CD14-positive monocyte (primary cell): ENCODE data around the gene PSG2. TPM values are rescaled to one million over a fixed set of nuclear protein-coding genes. Genes with fewer than 3 reads are reported as not detected.
"Not testable (repeated sequence)": the region's sequence is repeated elsewhere in the genome, so short reads cannot be mapped to it uniquely, and the experiment has no call there.

Experiments used
- DNase-seq, 3 donors: peaks; one replicate each; pipeline ENCODE4 v3.0.0-alpha.2; 2011 to 2022
- H2AFZ ChIP-seq: 2 replicates; pipeline ENCODE4 v1.6.0; 2012; ENCODE audit warnings: mild to moderate bottlenecking, low read depth, low read length, inconsistent platforms; ENCODE audit not compliant: insufficient read depth, poor library complexity, severe bottlenecking
- H3K27ac ChIP-seq, 2 donors: 1 replicate in 1 of 2; 2 replicates in 1 of 2; pipeline ENCODE4 v1.5.1; 2012 to 2013; ENCODE audit warnings: low read length in 2 of 2, control low read depth in 1 of 2, inconsistent platforms in 1 of 2, low read depth in 1 of 2, mild to moderate bottlenecking in 1 of 2
- H3K27me3 ChIP-seq, 2 donors: one replicate each; pipeline versions ENCODE4 v1.6.0 to v1.6.1; 2011 to 2013; ENCODE audit warnings: low read length in 2 of 2; ENCODE audit not compliant: control insufficient read depth in 2 of 2, insufficient read depth in 2 of 2
- H3K36me3 ChIP-seq, 2 donors: replicated peaks in 1 of 2; 1 replicate in 1 of 2; 2 replicates in 1 of 2; pipeline versions ENCODE4 v1.5.1 to v1.6.1; 2012 to 2013; ENCODE audit warnings: low read length in 2 of 2, control low read depth in 1 of 2, inconsistent platforms in 1 of 2, mild to moderate bottlenecking in 1 of 2; ENCODE audit not compliant: insufficient read depth in 2 of 2, control insufficient read depth in 1 of 2
- H3K4me1 ChIP-seq, 2 donors: 1 replicate in 1 of 2; 2 replicates in 1 of 2; pipeline versions ENCODE4 v1.5.1 to v1.6.1; 2012 to 2013; ENCODE audit warnings: low read length in 2 of 2, control low read depth in 1 of 2, inconsistent platforms in 1 of 2, mild to moderate bottlenecking in 1 of 2, moderate library complexity in 1 of 2; ENCODE audit not compliant: insufficient read depth in 2 of 2, control insufficient read depth in 1 of 2
- H3K4me2 ChIP-seq: replicated peaks from 2 replicates; pipeline ENCODE3; 2012; ENCODE audit warnings: low read length, moderate library complexity, mild to moderate bottlenecking; ENCODE audit not compliant: poor library complexity, severe bottlenecking; ENCODE audit errors: extremely low read depth
- H3K4me3 ChIP-seq, 3 experiments: fragments of 200-600 bp in 1 of 3; sonication (generic) in 1 of 3; replicated peaks in 1 of 3; 1 replicate in 2 of 3; 2 replicates in 1 of 3; pipeline ENCODE4 v1.5.1; 2011 to 2013; ENCODE audit warnings: low read length in 3 of 3, mild to moderate bottlenecking in 3 of 3, control low read depth in 2 of 3, low read depth in 2 of 3, inconsistent platforms in 1 of 3, moderate library complexity in 1 of 3
- H3K79me2 ChIP-seq: 2 replicates; pipeline ENCODE4 v1.6.0; 2012; ENCODE audit warnings: mild to moderate bottlenecking, control low read depth, inconsistent platforms, low read length, moderate library complexity; ENCODE audit not compliant: insufficient read depth
- H3K9ac ChIP-seq: 2 replicates; pipeline ENCODE4 v1.6.0; 2017; ENCODE audit warnings: low read length, mild to moderate bottlenecking; ENCODE audit not compliant: insufficient read depth, poor library complexity, severe bottlenecking
- H3K9me3 ChIP-seq, 2 donors: replicated peaks in 1 of 2; 1 replicate in 1 of 2; 2 replicates in 1 of 2; pipeline versions ENCODE4 v1.5.1 to v1.6.1; 2012 to 2013; ENCODE audit warnings: low read length in 2 of 2, control low read depth in 1 of 2; ENCODE audit not compliant: control insufficient read depth in 1 of 2, insufficient read depth in 1 of 2
- H4K20me1 ChIP-seq: 2 replicates; pipeline ENCODE4 v1.6.0; 2012; ENCODE audit warnings: mild to moderate bottlenecking, low read length, control low read depth, moderate library complexity; ENCODE audit not compliant: insufficient read depth
- H3K27ac Mint-ChIP-seq, 7 donors: one replicate each; pipeline ENCODE4 v1.8.0; 2020; ENCODE audit warnings: mild to moderate bottlenecking in 7 of 7, mixed read lengths in 7 of 7, moderate library complexity in 6 of 7, inconsistent platforms in 2 of 7
- H3K27me3 Mint-ChIP-seq, 3 donors: one replicate each; pipeline ENCODE4 v1.8.0; 2021 to 2022; ENCODE audit warnings: low read depth in 3 of 3, mild to moderate bottlenecking in 3 of 3, mixed read lengths in 3 of 3, moderate library complexity in 3 of 3, inconsistent platforms in 1 of 3
- H3K36me3 Mint-ChIP-seq, 2 donors: one replicate each; pipeline ENCODE4 v1.8.0; 2020; ENCODE audit warnings: mixed read lengths in 2 of 2, inconsistent platforms in 1 of 2, mild to moderate bottlenecking in 1 of 2
- H3K4me1 Mint-ChIP-seq: one replicate; pipeline ENCODE4 v1.8.0; 2020; ENCODE audit warnings: mild to moderate bottlenecking, mixed read lengths
- H3K4me3 Mint-ChIP-seq, 2 donors: one replicate each; pipeline ENCODE4 v1.8.0; 2020; ENCODE audit warnings: mild to moderate bottlenecking in 2 of 2, mixed read lengths in 2 of 2, moderate library complexity in 1 of 2
- H3K9me3 Mint-ChIP-seq, 7 donors: one replicate each; pipeline ENCODE4 v1.8.0; 2020 to 2022; ENCODE audit warnings: mixed read lengths in 7 of 7, mild to moderate bottlenecking in 6 of 7, moderate library complexity in 6 of 7, inconsistent platforms in 2 of 7
- whole genome bisulfite sequencing: methylation state at CpG from one replicate; pipeline ENCODE4 v1.1.5; 2013; ENCODE audit warnings: missing lambda C conversion rate; ENCODE audit not compliant: insufficient coverage; 5-methylcytosine and 5-hydroxymethylcytosine counted together
- intact Hi-C, 2 donors: fragments of 100-400 bp; cut with micrococcal nuclease; formaldehyde crosslinking; loops; one replicate each; pipeline versions ENCODE4 v1.15.0 to v1.15.1; 2023
- polyA plus RNA-seq, 3 donors: library from polyadenylated mRNA; depleted of rRNA in 1 of 3; unstranded in 2 of 3; stranded (reverse) in 1 of 3; fragments of 300-500 nt in 2 of 3; fragments of >200 nt in 1 of 3; fragmentation: Illumina TruSeq in 2 of 3; gene quantifications; 1 replicate in 2 of 3; 2 replicates in 1 of 3; pipeline ENCODE4 v1.2.3, GENCODE V29; 2012 to 2021

Gene PSG2
- polyA plus RNA-seq, 3 donors, result not detected

DNA sequence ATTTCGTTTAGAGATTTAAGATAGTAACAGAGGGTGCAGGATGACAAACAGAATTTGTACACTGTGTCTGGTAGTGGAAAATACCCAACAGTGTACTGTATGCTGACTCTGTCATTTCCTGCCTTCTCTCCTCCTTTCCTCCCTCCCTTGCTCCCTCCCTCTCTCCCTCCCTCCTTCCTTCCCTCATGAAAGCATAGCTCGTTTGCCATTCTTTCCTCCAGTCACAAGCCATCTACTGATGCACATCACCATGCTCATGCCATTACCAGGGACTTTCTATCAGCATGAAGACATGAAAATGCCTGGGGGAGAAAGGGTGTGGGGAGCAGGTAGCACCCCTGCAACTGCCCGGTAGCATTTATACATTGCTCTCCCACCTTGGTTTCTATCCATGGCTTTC is 37.0 kb upstream of the PSG2 start:
- H3K4me3 ChIP-seq, H3K36me3 ChIP-seq, H3K36me3 Mint-ChIP-seq, H2AFZ ChIP-seq, H3K4me3 Mint-ChIP-seq, DNase-seq, H3K4me1 Mint-ChIP-seq, H3K27me3 Mint-ChIP-seq, H4K20me1 ChIP-seq, H3K9ac ChIP-seq, H3K27ac ChIP-seq, H3K27ac Mint-ChIP-seq, H3K27me3 ChIP-seq, H3K4me1 ChIP-seq, H3K4me2 ChIP-seq, intact Hi-C loops, H3K9me3 ChIP-seq, H3K79me2 ChIP-seq: not testable (repeated sequence)
- 17% methylated on average over 1 of the region's 3 CpGs for WGBS
- peaks cover 6 to 33% (median 13%) of the 10 kb centered on the region in 7 donors for H3K9me3 Mint-ChIP-seq

DNA sequence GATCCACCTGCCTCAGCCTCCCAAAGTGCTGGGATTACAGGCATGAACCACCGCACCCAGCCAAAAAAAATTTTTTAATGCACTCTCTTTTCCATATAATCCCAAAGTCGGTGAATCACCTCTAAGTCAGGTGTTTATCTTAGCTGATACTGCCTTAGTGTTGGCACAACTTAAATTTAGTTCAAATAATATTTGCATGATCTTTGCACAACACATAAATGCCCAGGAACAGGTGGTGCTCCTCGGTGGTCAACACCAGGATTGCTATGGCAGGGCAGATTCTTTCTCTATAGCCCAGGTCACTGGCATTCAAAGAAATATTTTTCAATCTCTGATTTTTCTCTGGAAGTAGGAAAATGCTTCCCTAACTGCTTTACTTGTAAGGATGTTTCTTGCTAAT is 33.9 kb upstream of the PSG2 start:
- H3K4me3 ChIP-seq, DNase-seq, H3K27me3 ChIP-seq, H3K36me3 Mint-ChIP-seq, H3K4me1 Mint-ChIP-seq, H4K20me1 ChIP-seq, H3K36me3 ChIP-seq, H3K27ac Mint-ChIP-seq, H3K79me2 ChIP-seq, H3K4me1 ChIP-seq, H3K4me3 Mint-ChIP-seq, H2AFZ ChIP-seq, H3K27ac ChIP-seq, H3K9me3 ChIP-seq, intact Hi-C loops, H3K4me2 ChIP-seq, H3K9ac ChIP-seq, H3K27me3 Mint-ChIP-seq: not testable (repeated sequence)
- WGBS, result no CpG with 5 or more reads among the region's 3 CpGs
- peaks cover 10 to 31% (median 15%) of the 10 kb centered on the region in 7 donors for H3K9me3 Mint-ChIP-seq

- H3K9me3 ChIP-seq, H3K36me3 Mint-ChIP-seq, H3K27me3 Mint-ChIP-seq, H4K20me1 ChIP-seq, H3K4me2 ChIP-seq, H3K79me2 ChIP-seq, DNase-seq, H3K4me3 Mint-ChIP-seq, H2AFZ ChIP-seq, H3K27ac ChIP-seq, H3K9ac ChIP-seq, intact Hi-C loops, H3K4me3 ChIP-seq, H3K4me1 Mint-ChIP-seq, H3K27me3 ChIP-seq, H3K27ac Mint-ChIP-seq, H3K36me3 ChIP-seq, H3K4me1 ChIP-seq: not testable (repeated sequence)
- no CpG with 5 or more reads among the region's 1 CpG for WGBS
- peaks cover 10 to 30% (median 15%) of the 10 kb centered on the region in 7 donors for H3K9me3 Mint-ChIP-seq
Measured at GRCh38 chr19:43115548-43115947, 33.0 kb upstream of the PSG2 start.

- H3K36me3 Mint-ChIP-seq, H3K27me3 ChIP-seq, H3K4me3 Mint-ChIP-seq, H3K4me1 ChIP-seq, DNase-seq, H3K27ac ChIP-seq, H3K27ac Mint-ChIP-seq, H3K9ac ChIP-seq, H3K4me1 Mint-ChIP-seq, H3K27me3 Mint-ChIP-seq, H3K4me3 ChIP-seq, H3K9me3 ChIP-seq, intact Hi-C loops, H2AFZ ChIP-seq, H3K4me2 ChIP-seq, H4K20me1 ChIP-seq, H3K79me2 ChIP-seq, H3K36me3 ChIP-seq: not testable (repeated sequence)
- H3K9me3 Mint-ChIP-seq, result peaks cover 10 to 28% (median 15%) of the 10 kb centered on the region in 7 donors
Measured at GRCh38 chr19:43115064-43115463, 32.6 kb upstream of the PSG2 start.
